Common myeloid progenitor, CD34-positive (primary cell): ENCODE results near the gene PSKH1.
A peak's percentile ranks its signal among the peaks of the same experiment; 100 is the strongest.

Experiments
- CTCF ChIA-PET: fragments of 350-600 bp; sonication (Branson Sonifier 250); formaldehyde crosslinking; loops from one replicate; lab custom pipeline; 2021; ENCODE audit warnings: antibody characterized with exemption; lab: Charles Lee
- POLR2A ChIA-PET: fragments of 350-600 bp; sonication (Branson Sonifier 250); formaldehyde crosslinking; loops from one replicate; lab custom pipeline; 2021; ENCODE audit warnings: antibody characterized with exemption; lab: Charles Lee
- DNase-seq, 3 donors: peaks; one replicate each; pipeline versions ENCODE4 v3.0.0 to v3.0.0-alpha.2; 2013
- H3K27ac ChIP-seq, 2 experiments: 1 replicate in 1 of 2; 2 replicates in 1 of 2; pipeline ENCODE4 v1.7.0; 2013; ENCODE audit warnings: inconsistent platforms in 2 of 2, low read length in 2 of 2, mild to moderate bottlenecking in 2 of 2, low read depth in 1 of 2, moderate library complexity in 1 of 2; ENCODE audit not compliant: severe bottlenecking in 2 of 2, insufficient read depth in 1 of 2, poor library complexity in 1 of 2
- H3K27me3 ChIP-seq, 5 experiments: replicated peaks in 2 of 5; 1 replicate in 3 of 5; 2 replicates in 2 of 5; pipeline versions ENCODE4 v1.6.1 to v1.7.0; 2013; ENCODE audit warnings: low read length in 4 of 5, mild to moderate bottlenecking in 2 of 5, moderate library complexity in 2 of 5, inconsistent platforms in 1 of 5; ENCODE audit not compliant: insufficient read depth in 5 of 5, control insufficient read depth in 4 of 5
- H3K36me3 ChIP-seq, 4 experiments: 1 replicate in 2 of 4; 2 replicates in 2 of 4; pipeline versions ENCODE4 v1.6.1 to v1.7.0; 2013; ENCODE audit warnings: low read length in 3 of 4, control low read depth in 1 of 4, mild to moderate bottlenecking in 1 of 4; ENCODE audit not compliant: control insufficient read depth in 4 of 4, insufficient read depth in 4 of 4
- H3K4me1 ChIP-seq, 4 experiments: 1 replicate in 3 of 4; 2 replicates in 1 of 4; pipeline versions ENCODE4 v1.6.1 to v1.7.1; 2013; ENCODE audit warnings: low read length in 3 of 4, mild to moderate bottlenecking in 3 of 4, control low read depth in 1 of 4, inconsistent platforms in 1 of 4, moderate library complexity in 1 of 4; ENCODE audit not compliant: control insufficient read depth in 4 of 4, insufficient read depth in 4 of 4; ENCODE audit errors: control extremely low read depth in 1 of 4
- H3K4me3 ChIP-seq, 7 experiments: 1 replicate in 4 of 7; 2 replicates in 3 of 7; pipeline versions ENCODE4 v1.5.1 to v1.7.0; 2013; ENCODE audit warnings: mild to moderate bottlenecking in 7 of 7, low read length in 6 of 7, moderate library complexity in 6 of 7, inconsistent platforms in 2 of 7, low read depth in 2 of 7, control low read depth in 1 of 7; ENCODE audit not compliant: insufficient read depth in 4 of 7, control insufficient read depth in 1 of 7; ENCODE audit errors: extremely low read depth in 1 of 7
- H3K9me3 ChIP-seq, 5 experiments: 1 replicate in 4 of 5; 2 replicates in 1 of 5; pipeline versions ENCODE4 v1.6.1 to v1.7.1; 2013; ENCODE audit warnings: low read length in 4 of 5, mild to moderate bottlenecking in 2 of 5, inconsistent platforms in 1 of 5, low read depth in 1 of 5, moderate library complexity in 1 of 5; ENCODE audit not compliant: control insufficient read depth in 4 of 5, insufficient read depth in 2 of 5; ENCODE audit errors: control extremely low read depth in 1 of 5
- WGBS: methylation state at CpG from one replicate; pipeline ENCODE4 v1.1.5; 2013; ENCODE audit not compliant: insufficient coverage; 5-methylcytosine and 5-hydroxymethylcytosine counted together

PSKH1 gene

GRCh38 chr16:67884684-67885083 is 8.4 kb upstream of the PSKH1 start, which contains the start of gene NRN1L:
NRN1L (plus strand) TSS chr16:67884885; CDS start chr16:67884904, 19 bp downstream.
- Histone ChIP-seq H3K27ac (peak within 1 kb of the TSS in 1 of 2 experiments; percentile 43), H3K36me3 (peaks cover 10 to 67% (median 55%) of the 10 kb centered on the region in 4 experiments), H3K9me3 (no peaks in the 10 kb centered on the region), H3K4me3 (no peak within 1 kb of the TSS), H3K27me3 (no peaks in the 10 kb centered on the region), H3K4me1 (no peaks in the 10 kb centered on the region)
- ChIA-PET POLR2A (no interaction called here), CTCF (interaction anchor here (0.5 to 20.3 kb wide), 15 partner anchors 10 to 343 kb away, joined by 3 to 359 read pairs (median 8); partner anchors contain the start of genes CTRL and PSMB10)
- WGBS, result 97% methylated on average over 16 of the region's 22 CpGs
- DNase-seq, result no peak

DNA sequence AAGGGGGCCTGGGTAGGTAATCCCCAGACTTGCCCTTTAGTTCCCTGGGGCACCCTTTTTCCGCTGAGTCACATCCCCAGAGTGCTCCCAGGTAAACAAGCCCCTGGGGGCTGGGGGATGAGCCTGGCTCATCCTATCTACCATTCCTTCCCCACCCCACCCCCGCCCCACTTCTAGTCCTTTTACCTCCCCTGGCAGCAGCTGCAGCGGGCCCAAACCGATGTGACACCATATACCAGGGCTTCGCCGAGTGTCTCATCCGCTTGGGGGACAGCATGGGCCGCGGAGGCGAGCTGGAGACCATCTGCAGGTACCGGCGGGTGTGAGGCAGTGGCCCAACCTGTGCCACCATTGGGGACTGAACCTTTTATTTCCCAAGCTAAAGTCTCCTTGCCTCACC is 7.5 kb upstream of the PSKH1 start:
- no peaks in the 10 kb centered on the region for H3K4me1 ChIP-seq
- ChIA-PET POLR2A (interaction anchor here (0.6 kb wide), 1 partner anchor 124 kb away, joined by 3 read pairs; no protein-coding TSS in a partner anchor), CTCF (interaction anchor here (0.6 to 20.3 kb wide), 10 partner anchors 21 to 345 kb away, joined by 3 to 359 read pairs (median 4); partner anchors contain the start of genes CTRL and PSMB10)
- H3K9me3 ChIP-seq, result no peaks in the 10 kb centered on the region
- no peak overlapping the region for H3K4me3 ChIP-seq
- H3K27ac ChIP-seq, result peak overlapping the region in 1 of 2 experiments; percentile 43
- 97% methylated on average over 9 of the region's 12 CpGs for WGBS
- no peak for DNase-seq
- peaks cover 6 to 59% (median 49%) of the 10 kb centered on the region in 4 experiments for H3K36me3 ChIP-seq
- H3K27me3 ChIP-seq, result no peaks in the 10 kb centered on the region

DNA sequence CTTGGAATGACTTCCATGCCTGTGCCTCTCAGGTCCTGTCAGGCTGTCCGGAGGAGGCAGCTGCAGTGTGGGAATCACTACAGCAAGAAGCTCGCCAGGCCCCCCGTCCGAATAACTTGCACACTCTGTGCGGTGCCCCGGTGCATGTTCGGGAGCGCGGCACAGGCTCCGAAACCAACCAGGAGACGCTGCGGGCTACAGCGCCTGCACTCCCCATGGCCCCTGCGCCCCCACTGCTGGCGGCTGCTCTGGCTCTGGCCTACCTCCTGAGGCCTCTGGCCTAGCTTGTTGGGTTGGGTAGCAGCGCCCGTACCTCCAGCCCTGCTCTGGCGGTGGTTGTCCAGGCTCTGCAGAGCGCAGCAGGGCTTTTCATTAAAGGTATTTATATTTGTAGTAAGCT is 7.1 kb upstream of the PSKH1 start:
- POLR2A ChIA-PET, result no interaction called here
- H3K36me3 ChIP-seq, result peaks cover 4 to 54% (median 45%) of the 10 kb centered on the region in 4 experiments

DNA sequence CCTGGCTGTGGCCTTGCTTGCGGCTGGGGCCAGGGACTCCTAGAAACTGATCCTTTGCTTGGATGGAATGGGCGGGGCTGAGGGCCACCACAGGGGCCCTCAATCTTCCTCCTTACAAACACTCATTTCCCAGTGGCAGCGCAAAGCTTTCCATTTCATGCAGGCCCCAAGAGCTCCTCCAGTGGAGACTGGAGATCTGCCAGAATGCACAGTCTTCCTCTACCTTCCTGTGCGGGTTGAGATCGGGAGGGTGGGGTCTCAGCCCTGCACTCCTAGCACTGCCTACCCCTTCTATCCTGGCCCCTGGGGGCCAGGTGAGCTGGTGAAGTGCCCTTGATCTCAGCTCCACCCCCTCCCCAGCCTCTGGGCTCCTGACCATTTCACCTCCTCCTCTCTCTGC is 6.7 kb upstream of the PSKH1 start:
- WGBS, result 84% methylated on average over 3 of the region's 5 CpGs
- peaks cover 2 to 50% (median 41%) of the 10 kb centered on the region in 4 experiments for H3K36me3 ChIP-seq
- no peaks in the 10 kb centered on the region for H3K9me3 ChIP-seq
- no peak overlapping the region for H3K27ac ChIP-seq
- H3K4me1 ChIP-seq, result no peaks in the 10 kb centered on the region
- ChIA-PET POLR2A (no interaction called here), CTCF (interaction anchor here (0.6 to 20.3 kb wide), 12 partner anchors 9 to 344 kb away, joined by 3 to 359 read pairs (median 4); partner anchors contain the start of genes CTRL, EDC4 and PSMB10)
- no peaks in the 10 kb centered on the region for H3K27me3 ChIP-seq
- DNase-seq, result no peak
- no peak overlapping the region for H3K4me3 ChIP-seq

More for the DNA sequence above, 7.1 kb upstream of the PSKH1 start:
- Histone ChIP-seq H3K4me3 (no peak overlapping the region), H3K9me3 (no peaks in the 10 kb centered on the region), H3K27ac (no peak overlapping the region), H3K27me3 (no peaks in the 10 kb centered on the region), H3K4me1 (no peaks in the 10 kb centered on the region)
- DNase-seq, result no peak
- CTCF ChIA-PET, result interaction anchor here (0.6 to 20.3 kb wide), 14 partner anchors 8 to 344 kb away, joined by 3 to 359 read pairs (median 4); partner anchors contain the start of genes CTRL, EDC4 and PSMB10
- 97% methylated on average over 15 of the region's 19 CpGs for WGBS

GRCh38 chr16:67888331-67888730 is 4.7 kb upstream of the PSKH1 start:
- CTCF ChIA-PET, result interaction anchor here (0.9 to 20.3 kb wide), 4 partner anchors 9 to 72 kb away, joined by 3 to 359 read pairs (median 114); partner anchors contain the start of genes CTRL and PSMB10
- no peak overlapping the region for H3K4me3 ChIP-seq
- H3K4me1 ChIP-seq, result peaks cover 0 to 7% (median 2%) of the 10 kb centered on the region in 4 experiments
- DNase-seq, result no peak
- no CpG with 5 or more reads among the region's 3 CpGs for whole genome bisulfite sequencing
- no peak overlapping the region for H3K27ac ChIP-seq
- no peaks in the 10 kb centered on the region for H3K9me3 ChIP-seq
- peaks cover 2 to 31% (median 23%) of the 10 kb centered on the region in 4 experiments for H3K36me3 ChIP-seq
- no peaks in the 10 kb centered on the region for H3K27me3 ChIP-seq
- POLR2A ChIA-PET, result no interaction called here

DNA sequence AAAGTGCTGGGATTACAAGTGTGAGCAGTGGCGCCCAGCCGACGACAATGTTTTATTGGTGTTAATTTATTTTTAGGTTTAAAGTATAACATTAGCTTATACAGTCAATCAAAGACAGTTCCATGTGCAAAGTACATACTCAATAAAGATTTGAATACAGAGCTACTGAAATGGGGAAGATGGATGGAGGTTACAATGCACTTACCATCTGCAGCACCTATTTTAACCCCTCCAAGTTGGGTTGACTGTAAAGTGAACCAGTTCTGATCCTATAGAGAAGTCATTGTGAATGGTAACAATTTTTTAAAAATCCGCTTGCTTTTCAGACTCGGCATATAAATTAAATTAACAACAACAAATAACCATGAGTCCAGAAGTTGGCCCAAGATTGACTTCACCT is 679 bp upstream of the PSKH1 start:
- Histone ChIP-seq H3K4me3 (peak overlapping the region; percentile 7 to 98 (median 90)), H3K9me3 (no peaks in the 10 kb centered on the region), H3K4me1 (peaks cover 11 to 19% (median 14%) of the 10 kb centered on the region in 4 experiments), H3K27ac (peak overlapping the region in 1 of 2 experiments; percentile 96), H3K27me3 (no peaks in the 10 kb centered on the region), H3K36me3 (peaks cover 0 to 3% (median 0%) of the 10 kb centered on the region in 4 experiments)
- WGBS, result no CpG with 5 or more reads among the region's 5 CpGs
- DNase-seq, result peak in 1 of 3 donors; percentile 10
- CTCF ChIA-PET, result interaction anchor here (1.2 to 20.3 kb wide), 7 partner anchors 9 to 77 kb away, joined by 3 to 359 read pairs (median 6); partner anchors contain the start of genes CTRL and PSMB10
- POLR2A ChIA-PET, result interaction anchor here (0.6 kb wide), 1 partner anchor 49 kb away, joined by 4 read pairs; no protein-coding TSS in a partner anchor
